Neural crest cell (in vitro differentiated cells): ENCODE data around the gene VTI1B. TPM values are rescaled to one million over a fixed set of nuclear protein-coding genes. Genes with fewer than 3 reads are reported as not detected.
A peak's percentile ranks its signal among the peaks of the same experiment; 100 is the strongest.

Source experiments
- DNase-seq: peaks from one replicate; pipeline ENCODE4 v3.0.0; 2021; ENCODE audit warnings: low read depth, mixed read lengths, low spot score
- H3K27ac Mint-ChIP-seq: one replicate; pipeline ENCODE4 v1.8.0; 2021; ENCODE audit warnings: mild to moderate bottlenecking, mixed read lengths; ENCODE audit not compliant: unreplicated experiment
- H3K27me3 Mint-ChIP-seq: 2 replicates; pipeline ENCODE4 v1.8.0; 2021; ENCODE audit warnings: low read depth, mild to moderate bottlenecking, mixed read lengths
- H3K36me3 Mint-ChIP-seq: 2 replicates; pipeline ENCODE4 v1.8.0; 2021; ENCODE audit warnings: low read depth, mild to moderate bottlenecking, mixed read lengths
- H3K4me1 Mint-ChIP-seq: 2 replicates; pipeline ENCODE4 v1.8.0; 2021; ENCODE audit warnings: mixed read lengths
- H3K4me3 Mint-ChIP-seq: one replicate; pipeline ENCODE4 v1.8.0; 2021; ENCODE audit warnings: mild to moderate bottlenecking, mixed read lengths
- H3K9me3 Mint-ChIP-seq: 2 replicates; pipeline ENCODE4 v1.8.0; 2021; ENCODE audit warnings: mixed read lengths
- total RNA-seq: library from RNA; stranded (reverse); gene quantifications from 2 replicates; pipeline ENCODE4 v1.2.1, GENCODE V29; 2021
- TF ChIP-seq, protein P1 (sequence below): fragments of 200-600 bp; sonication (generic); conservative IDR thresholded peaks from 2 replicates; pipeline ENCODE4 v1.5.0; 2021; ENCODE audit warnings: antibody characterized with exemption, mild to moderate bottlenecking

Gene VTI1B
- total RNA-seq, 1 donor from 2014 or later = 103 TPM

DNA sequence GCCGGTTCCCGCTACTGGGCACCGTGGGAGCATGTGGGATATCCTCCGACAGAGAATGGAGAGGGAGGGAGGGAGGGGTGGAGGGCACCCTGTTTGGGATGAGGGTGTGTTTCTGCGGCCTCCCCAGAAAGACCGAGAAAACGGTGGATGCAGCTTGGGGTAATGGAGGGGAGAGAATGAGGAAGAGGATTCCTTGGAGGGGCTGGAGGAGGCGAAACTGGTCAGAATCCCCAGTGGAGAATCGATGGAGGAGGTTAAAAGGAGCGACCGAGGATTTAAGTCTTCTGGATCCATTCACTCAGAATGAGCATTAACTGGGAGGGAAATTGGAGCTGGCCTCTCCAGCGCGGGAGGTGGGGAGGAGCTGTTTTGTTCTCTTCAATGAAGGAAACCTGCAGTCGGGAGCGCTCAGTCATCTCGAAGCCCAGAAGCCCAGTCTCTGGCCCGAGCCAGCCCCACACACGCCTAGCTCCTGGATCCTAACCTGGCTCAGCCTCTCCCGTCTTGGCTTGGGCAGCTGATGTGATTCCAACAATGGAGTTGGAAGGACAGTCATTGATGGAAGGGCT lies 54.1 kb downstream of the VTI1B start:
- Mint-ChIP-seq H3K27me3 (peaks cover 7% of the 10 kb centered on the region), H3K27ac (peak overlapping the region; percentile 54), H3K4me3 (peak overlapping the region; percentile 94), H3K9me3 (peaks cover 2% of the 10 kb centered on the region), H3K4me1 (peaks cover 39% of the 10 kb centered on the region), H3K36me3 (peaks cover 8% of the 10 kb centered on the region)
- TF ChIP-seq, protein P1, sequence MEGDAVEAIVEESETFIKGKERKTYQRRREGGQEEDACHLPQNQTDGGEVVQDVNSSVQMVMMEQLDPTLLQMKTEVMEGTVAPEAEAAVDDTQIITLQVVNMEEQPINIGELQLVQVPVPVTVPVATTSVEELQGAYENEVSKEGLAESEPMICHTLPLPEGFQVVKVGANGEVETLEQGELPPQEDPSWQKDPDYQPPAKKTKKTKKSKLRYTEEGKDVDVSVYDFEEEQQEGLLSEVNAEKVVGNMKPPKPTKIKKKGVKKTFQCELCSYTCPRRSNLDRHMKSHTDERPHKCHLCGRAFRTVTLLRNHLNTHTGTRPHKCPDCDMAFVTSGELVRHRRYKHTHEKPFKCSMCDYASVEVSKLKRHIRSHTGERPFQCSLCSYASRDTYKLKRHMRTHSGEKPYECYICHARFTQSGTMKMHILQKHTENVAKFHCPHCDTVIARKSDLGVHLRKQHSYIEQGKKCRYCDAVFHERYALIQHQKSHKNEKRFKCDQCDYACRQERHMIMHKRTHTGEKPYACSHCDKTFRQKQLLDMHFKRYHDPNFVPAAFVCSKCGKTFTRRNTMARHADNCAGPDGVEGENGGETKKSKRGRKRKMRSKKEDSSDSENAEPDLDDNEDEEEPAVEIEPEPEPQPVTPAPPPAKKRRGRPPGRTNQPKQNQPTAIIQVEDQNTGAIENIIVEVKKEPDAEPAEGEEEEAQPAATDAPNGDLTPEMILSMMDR = no peak
- DNase-seq = peak; percentile 10

DNA sequence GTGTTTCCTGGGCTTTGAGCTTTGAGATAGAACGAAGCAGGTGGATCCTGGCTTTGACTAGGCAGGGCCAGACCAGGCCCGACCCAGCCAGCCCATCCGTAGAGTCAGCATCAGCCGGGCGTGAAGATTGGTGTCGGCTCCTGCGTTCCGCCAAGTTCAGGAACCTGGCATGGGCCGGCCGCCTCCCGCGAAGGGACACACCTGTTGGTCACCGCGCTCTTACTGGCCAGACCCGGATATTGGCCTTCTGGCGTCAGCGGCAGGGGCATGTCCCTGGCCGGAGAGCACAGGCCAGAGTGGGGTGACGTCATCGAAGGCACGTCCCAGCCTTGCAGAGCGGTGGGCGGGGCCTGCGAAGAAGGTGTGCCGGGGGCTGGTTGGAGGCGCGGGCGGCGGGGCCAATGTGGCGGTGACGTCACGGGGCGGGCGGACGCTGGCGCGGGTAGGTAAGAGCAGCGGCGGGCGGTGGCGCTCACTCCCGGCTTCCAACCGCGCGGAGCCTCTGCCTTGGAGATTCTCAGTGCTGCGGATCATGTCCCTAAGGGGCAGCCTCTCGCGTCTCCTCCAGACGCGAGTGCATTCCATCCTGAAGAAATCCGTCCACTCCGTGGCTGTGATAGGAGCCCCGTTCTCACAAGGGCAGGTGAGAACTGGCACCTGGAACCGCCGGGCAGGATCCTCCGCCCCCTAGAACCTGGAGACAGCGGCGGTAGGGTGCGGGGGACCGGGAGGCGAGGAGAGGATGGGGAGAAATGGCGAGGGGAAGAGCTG lies 54.8 kb downstream of the VTI1B start, which contains the start of gene ARG2:
ARG2 (plus strand) TSS at position 475 of the 771 bp plus-strand sequence; CDS start at position 533, 58 bp downstream.
- Mint-ChIP-seq H3K4me3 (peak within 1 kb of the TSS; percentile 94), H3K27ac (peak within 1 kb of the TSS; percentile 86), H3K4me1 (peaks cover 39% of the 10 kb centered on the region), H3K9me3 (peaks cover 2% of the 10 kb centered on the region), H3K36me3 (peaks cover 5% of the 10 kb centered on the region), H3K27me3 (peaks cover 9% of the 10 kb centered on the region)
- DNase-seq = peak; percentile 93
- TF ChIP-seq, protein P1 = peak; percentile 27

DNA sequence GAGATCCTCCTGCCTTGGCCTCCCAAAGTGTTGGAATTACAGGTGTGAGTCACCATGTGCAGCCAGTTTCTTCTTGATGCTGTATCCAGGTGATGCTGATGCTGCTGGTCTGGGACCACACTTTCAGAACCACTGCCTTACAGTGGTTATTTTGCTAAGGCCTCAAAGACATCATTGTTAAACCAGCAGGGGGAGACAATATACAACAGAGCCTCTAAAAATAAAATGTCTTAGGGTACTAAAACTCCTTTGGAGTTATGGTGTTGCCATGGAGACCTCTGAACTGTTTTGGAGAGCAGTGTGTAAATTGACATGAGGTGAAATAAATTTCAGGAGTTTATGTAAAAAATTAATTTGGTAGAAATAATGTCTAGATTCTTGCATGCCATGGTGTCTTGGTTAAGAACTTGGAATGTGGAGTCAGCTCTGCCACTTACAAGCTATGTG lies 55.8 kb downstream of the VTI1B start:
- H3K4me3 Mint-ChIP-seq = peak overlapping the region; percentile 94
- H3K9me3 Mint-ChIP-seq = no peaks in the 10 kb centered on the region
- peaks cover 9% of the 10 kb centered on the region for H3K27me3 Mint-ChIP-seq
- TF ChIP-seq, protein P1 = peak; percentile 77
- peaks cover 39% of the 10 kb centered on the region for H3K4me1 Mint-ChIP-seq
- no peaks in the 10 kb centered on the region for H3K36me3 Mint-ChIP-seq
- DNase-seq = no peak
- no peak overlapping the region for H3K27ac Mint-ChIP-seq

DNA sequence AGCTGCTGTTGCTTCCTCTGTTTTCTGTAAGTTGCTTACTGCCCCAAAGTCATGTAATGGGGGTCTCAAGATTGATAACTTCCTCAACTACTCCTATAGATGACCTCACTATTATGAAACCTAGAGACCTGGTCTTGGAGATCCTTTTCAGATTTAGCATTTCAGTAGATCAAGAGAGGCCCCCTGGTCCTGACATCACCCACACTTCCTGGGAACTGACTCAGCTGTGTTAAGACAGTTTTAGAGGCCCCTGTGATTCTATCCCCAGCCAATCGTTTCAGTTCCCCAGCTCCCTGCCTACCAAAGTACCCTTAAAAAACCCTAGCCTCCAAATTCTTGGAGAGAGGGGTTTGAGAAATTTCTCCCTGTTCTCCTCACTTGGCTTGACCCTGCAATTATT lies 63.9 kb downstream of the VTI1B start:
- TF ChIP-seq, protein P1 = no peak
- Mint-ChIP-seq H3K27me3 (peaks cover 7% of the 10 kb centered on the region), H3K36me3 (no peaks in the 10 kb centered on the region), H3K9me3 (no peaks in the 10 kb centered on the region), H3K27ac (no peak overlapping the region), H3K4me1 (no peaks in the 10 kb centered on the region), H3K4me3 (no peak overlapping the region)
- no peak for DNase-seq

DNA sequence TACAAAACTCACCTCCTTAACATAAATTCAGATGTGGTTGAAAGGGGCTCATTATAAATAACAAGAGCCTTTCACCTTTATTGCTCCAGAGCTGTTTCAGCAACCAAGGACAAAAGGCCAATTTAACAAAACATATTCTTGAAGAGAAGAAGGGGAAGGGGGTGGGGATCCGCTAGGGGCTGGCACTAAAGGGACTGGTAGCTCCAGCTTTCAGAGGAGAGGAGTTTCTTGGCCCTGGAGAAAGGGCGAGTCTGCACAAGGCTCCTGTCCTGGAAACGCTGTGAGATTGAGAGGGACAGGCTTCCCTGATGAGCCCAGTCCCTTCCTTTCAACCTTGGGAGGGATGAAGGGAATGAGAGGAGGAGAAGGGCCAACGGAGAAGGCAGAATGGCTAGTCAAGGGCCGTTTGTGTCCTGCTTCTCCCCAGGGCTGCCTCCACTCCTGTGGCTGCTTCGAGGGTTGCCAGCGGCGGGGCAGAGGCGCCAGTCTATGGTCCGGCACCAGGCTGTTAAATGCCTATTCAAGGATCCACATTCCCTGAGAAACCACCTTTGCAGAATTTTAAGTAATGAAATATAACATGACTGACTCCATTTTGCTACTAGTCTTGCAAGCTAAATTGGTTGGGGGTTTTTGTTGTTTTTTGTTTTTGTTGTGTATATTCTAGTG lies 64.7 kb downstream of the VTI1B start:
- TF ChIP-seq, protein P1 = no peak
- no peaks in the 10 kb centered on the region for H3K9me3 Mint-ChIP-seq
- no peaks in the 10 kb centered on the region for H3K36me3 Mint-ChIP-seq
- no peaks in the 10 kb centered on the region for H3K4me1 Mint-ChIP-seq
- DNase-seq = no peak
- no peak overlapping the region for H3K27ac Mint-ChIP-seq
- H3K4me3 Mint-ChIP-seq = no peak overlapping the region
- peaks cover 4% of the 10 kb centered on the region for H3K27me3 Mint-ChIP-seq
